Tibial nerve (tissue), 4 donors: ENCODE measurements around the gene ADGRG4. TPM values are rescaled to one million over a fixed set of nuclear protein-coding genes. Genes with fewer than 3 reads are reported as not detected.

Experiments
- DNase-seq, 2 donors: peaks; one replicate each; pipeline ENCODE4 v3.0.0-alpha.2; 2019; ENCODE audit warnings: low spot score in 2 of 2
- H3K27ac ChIP-seq, 4 donors: fragments of 200-600 bp; sonication (generic) in 3 of 4; one replicate each; pipeline ENCODE4 v1.5.1; 2017 to 2019; ENCODE audit warnings: mild to moderate bottlenecking in 1 of 4
- H3K27me3 ChIP-seq, 2 donors: fragments of 200-600 bp; sonication (generic) in 1 of 2; one replicate each; pipeline versions ENCODE4 v1.5.1 to v1.6.0; 2017 to 2019
- H3K36me3 ChIP-seq, 3 donors: fragments of 200-600 bp; sonication (generic); one replicate each; pipeline ENCODE4 v1.5.1; 2018 to 2019
- H3K4me1 ChIP-seq, 4 donors: fragments of 200-600 bp; sonication (generic) in 3 of 4; one replicate each; pipeline ENCODE4 v1.5.1; 2017 to 2019
- H3K4me3 ChIP-seq, 4 donors: fragments of 200-600 bp; sonication (generic) in 3 of 4; one replicate each; pipeline ENCODE4 v1.5.1; 2017 to 2019; ENCODE audit warnings: mild to moderate bottlenecking in 1 of 4, moderate library complexity in 1 of 4
- H3K9me3 ChIP-seq, 4 donors: fragments of 200-600 bp; sonication (generic) in 3 of 4; one replicate each; pipeline ENCODE4 v1.5.1; 2017 to 2019
- EP300 ChIP-seq, 2 donors: sonication (generic); formaldehyde crosslinking; IDR thresholded peaks; one replicate each; pipeline ENCODE4 v1.6.1; 2017; ENCODE audit warnings: antibody characterized with exemption in 2 of 2, mild to moderate bottlenecking in 1 of 2
- POLR2A ChIP-seq, 2 donors: fragments of 450-650 bp; IDR thresholded peaks; one replicate each; pipeline ENCODE4 v1.6.1; 2017; ENCODE audit warnings: antibody characterized with exemption in 2 of 2, mild to moderate bottlenecking in 2 of 2, moderate library complexity in 2 of 2
- WGBS, 2 donors: methylation state at CpG; one replicate each; pipeline ENCODE4 v1.1.5; 2018; 5-methylcytosine and 5-hydroxymethylcytosine counted together
- total RNA-seq, 4 donors: library from RNA; depleted of rRNA; stranded (reverse); fragments of >200 nt; gene quantifications; one replicate each; pipeline ENCODE4 v1.1.0, GENCODE V29; 2016
- TF ChIP-seq, protein P1 (sequence below), 5 experiments: fragments of 200-600 bp in 3 of 5; fragments of 450-650 bp in 2 of 5; sonication (generic) in 3 of 5; IDR thresholded peaks; one replicate each; pipeline ENCODE4 v1.5.1; 2016 to 2019; ENCODE audit warnings: antibody characterized with exemption in 5 of 5, mild to moderate bottlenecking in 3 of 5, moderate library complexity in 2 of 5

The ADGRG4 gene
- total RNA-seq, 4 donors from 2014 or later: 0.20 TPM; not detected in 3

GRCh38 chrX:136262812-136263315 is 37.9 kb upstream of the ADGRG4 start:
- H3K4me1 ChIP-seq: peaks cover 0 to 14% (median 6%) of the 10 kb centered on the region in 4 donors
- WGBS, 2 donors: 48 to 52% methylated on average over 7 of the region's 7 CpGs
- DNase-seq: no peak

GRCh38 chrX:136266828-136267227 is 33.9 kb upstream of the ADGRG4 start:
- Histone ChIP-seq H3K4me3 (no peak overlapping the region), H3K36me3 (no peaks in the 10 kb centered on the region), H3K27me3 (no peaks in the 10 kb centered on the region), H3K4me1 (no peaks in the 10 kb centered on the region), H3K27ac (no peak overlapping the region), H3K9me3 (no peaks in the 10 kb centered on the region)
- TF ChIP-seq EP300 (IDR thresholded peaks at IDR 0.05) (no peak), POLR2A (IDR thresholded peaks at IDR 0.05) (no peak)
- TF ChIP-seq, protein P1, sequence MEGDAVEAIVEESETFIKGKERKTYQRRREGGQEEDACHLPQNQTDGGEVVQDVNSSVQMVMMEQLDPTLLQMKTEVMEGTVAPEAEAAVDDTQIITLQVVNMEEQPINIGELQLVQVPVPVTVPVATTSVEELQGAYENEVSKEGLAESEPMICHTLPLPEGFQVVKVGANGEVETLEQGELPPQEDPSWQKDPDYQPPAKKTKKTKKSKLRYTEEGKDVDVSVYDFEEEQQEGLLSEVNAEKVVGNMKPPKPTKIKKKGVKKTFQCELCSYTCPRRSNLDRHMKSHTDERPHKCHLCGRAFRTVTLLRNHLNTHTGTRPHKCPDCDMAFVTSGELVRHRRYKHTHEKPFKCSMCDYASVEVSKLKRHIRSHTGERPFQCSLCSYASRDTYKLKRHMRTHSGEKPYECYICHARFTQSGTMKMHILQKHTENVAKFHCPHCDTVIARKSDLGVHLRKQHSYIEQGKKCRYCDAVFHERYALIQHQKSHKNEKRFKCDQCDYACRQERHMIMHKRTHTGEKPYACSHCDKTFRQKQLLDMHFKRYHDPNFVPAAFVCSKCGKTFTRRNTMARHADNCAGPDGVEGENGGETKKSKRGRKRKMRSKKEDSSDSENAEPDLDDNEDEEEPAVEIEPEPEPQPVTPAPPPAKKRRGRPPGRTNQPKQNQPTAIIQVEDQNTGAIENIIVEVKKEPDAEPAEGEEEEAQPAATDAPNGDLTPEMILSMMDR (IDR thresholded peaks at IDR 0.05): no peak
- WGBS, 2 donors: 88 to 89% methylated on average over 1 of the region's 1 CpG
- no peak for DNase-seq

More at GRCh38 chrX:136262812-136263315, 37.9 kb upstream of the ADGRG4 start:
- Histone ChIP-seq H3K9me3 (no peaks in the 10 kb centered on the region), H3K27ac (peak overlapping the region in 2 of 4 donors; percentile 71 to 73), H3K4me3 (no peak overlapping the region), H3K36me3 (no peaks in the 10 kb centered on the region), H3K27me3 (no peaks in the 10 kb centered on the region)
- TF ChIP-seq EP300 (IDR thresholded peaks at IDR 0.05) (no peak), POLR2A (IDR thresholded peaks at IDR 0.05) (no peak)
- TF ChIP-seq, protein P1 (IDR thresholded peaks at IDR 0.05): no peak

DNA sequence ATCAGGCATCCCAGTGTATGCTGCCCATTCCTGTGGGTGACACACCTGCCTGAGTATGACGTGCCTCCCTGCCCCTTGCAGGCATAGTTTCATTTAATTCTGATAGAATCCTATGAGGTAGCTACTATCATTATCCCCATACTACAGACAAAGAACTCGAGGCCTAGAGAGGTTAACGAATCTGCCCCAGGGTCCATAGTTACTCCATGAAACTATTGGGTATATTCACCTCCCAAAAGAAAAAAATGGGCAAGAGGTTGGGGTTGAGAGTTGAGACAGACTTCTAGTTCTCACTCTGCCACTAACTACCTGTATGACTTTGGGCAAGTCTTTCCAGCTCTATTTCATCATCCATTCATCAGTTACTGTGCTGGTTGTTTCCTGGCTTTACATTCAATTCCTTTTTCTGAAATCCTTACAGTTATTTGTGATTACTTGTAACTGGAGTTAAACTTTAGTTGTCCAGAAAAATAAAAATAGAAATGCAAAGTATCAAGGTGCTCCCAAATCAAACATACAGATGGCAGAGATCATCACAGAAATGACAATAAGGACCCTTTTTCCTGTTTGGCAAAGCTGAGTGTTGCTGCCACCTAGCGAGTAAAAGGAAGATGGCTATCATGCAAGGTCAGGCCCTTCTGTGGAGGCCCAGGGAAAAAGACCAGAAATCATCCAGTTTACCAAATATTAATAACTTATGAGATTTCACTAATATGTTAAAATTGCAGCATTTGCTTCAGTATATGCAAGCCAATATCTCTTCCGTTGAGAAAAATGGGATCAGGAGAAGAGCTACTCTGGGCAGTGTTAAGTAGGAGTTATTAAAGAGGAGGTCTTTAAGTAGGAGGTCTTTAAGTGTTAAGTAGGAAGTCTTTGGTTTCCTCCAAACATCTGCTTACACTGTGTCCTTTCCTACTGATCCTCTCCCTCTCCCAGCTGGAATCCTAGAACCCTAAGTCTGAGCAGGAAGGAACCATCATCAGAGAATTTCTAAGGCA is 32.4 kb upstream of the ADGRG4 start:
- WGBS, 2 donors: 49 to 55% methylated on average over 5 of the region's 5 CpGs
- TF ChIP-seq, protein P1 (IDR thresholded peaks at IDR 0.05): peak; percentile 48 to 72 (median 70)
- TF ChIP-seq EP300 (IDR thresholded peaks at IDR 0.05): no peak
- TF ChIP-seq POLR2A (IDR thresholded peaks at IDR 0.05): no peak
- Histone ChIP-seq H3K4me3 (no peak overlapping the region), H3K9me3 (no peaks in the 10 kb centered on the region), H3K27me3 (no peaks in the 10 kb centered on the region), H3K4me1 (no peaks in the 10 kb centered on the region), H3K36me3 (no peaks in the 10 kb centered on the region), H3K27ac (no peak overlapping the region)
- peak; percentile 23 to 61 for DNase-seq

- TF ChIP-seq POLR2A (IDR thresholded peaks at IDR 0.05): no peak
- TF ChIP-seq EP300 (IDR thresholded peaks at IDR 0.05): no peak
- TF ChIP-seq, protein P1 (IDR thresholded peaks at IDR 0.05): no peak
- WGBS, 2 donors: 67 to 68% methylated on average over 1 of the region's 1 CpG
Measured at GRCh38 chrX:136269921-136270320, 30.8 kb upstream of the ADGRG4 start.

GRCh38 chrX:136271300-136271699 is 29.5 kb upstream of the ADGRG4 start:
- H3K4me3 ChIP-seq: no peak overlapping the region
- no peaks in the 10 kb centered on the region for H3K9me3 ChIP-seq
- H3K36me3 ChIP-seq: no peaks in the 10 kb centered on the region
- H3K27ac ChIP-seq: no peak overlapping the region
- no peak for DNase-seq
- TF ChIP-seq EP300 (IDR thresholded peaks at IDR 0.05) (no peak), POLR2A (IDR thresholded peaks at IDR 0.05) (no peak)
- TF ChIP-seq, protein P1 (IDR thresholded peaks at IDR 0.05): no peak
- 73 to 84% methylated on average over 1 of the region's 1 CpG for WGBS, 2 donors
- H3K27me3 ChIP-seq: no peaks in the 10 kb centered on the region
- H3K4me1 ChIP-seq: no peaks in the 10 kb centered on the region

More at GRCh38 chrX:136269921-136270320, 30.8 kb upstream of the ADGRG4 start:
- Histone ChIP-seq H3K27ac (no peak overlapping the region), H3K4me1 (no peaks in the 10 kb centered on the region), H3K4me3 (no peak overlapping the region), H3K9me3 (no peaks in the 10 kb centered on the region), H3K27me3 (no peaks in the 10 kb centered on the region), H3K36me3 (no peaks in the 10 kb centered on the region)
- no peak for DNase-seq
